GM06990 (cell line): ENCODE data around the gene ACOX2.

Experiments used
- DNase-seq: peaks from one replicate; pipeline ENCODE4 v3.0.0-alpha.2; 2011; ENCODE audit not compliant: insufficient read length; ENCODE audit errors: extremely low read depth
- H3K27me3 ChIP-seq: replicated peaks from 2 replicates; pipeline ENCODE4 v1.6.0; 2011; ENCODE audit warnings: low read length; ENCODE audit not compliant: control insufficient read depth, insufficient read depth
- H3K36me3 ChIP-seq: 2 replicates; pipeline ENCODE4 v1.5.1; 2011; ENCODE audit warnings: low read length; ENCODE audit not compliant: control insufficient read depth, insufficient read depth
- H3K4me3 ChIP-seq: replicated peaks from 2 replicates; pipeline ENCODE4 v1.5.1; 2011; ENCODE audit warnings: low read depth, mild to moderate bottlenecking, control low read depth, low read length
- CTCF ChIP-seq: IDR thresholded peaks from 2 replicates; pipeline ENCODE4 v1.5.1; 2011; ENCODE audit warnings: low read length, control low read depth, mild to moderate bottlenecking, inconsistent platforms; ENCODE audit not compliant: insufficient read depth, poor library complexity, severe bottlenecking

The ACOX2 gene

GRCh38 chr3:58537412-58538301, 667 bp upstream of the ACOX2 start:
- H3K36me3 ChIP-seq: no peaks in the 10 kb centered on the region
- no peaks in the 10 kb centered on the region; the same call in 1 of the 2 replicates for H3K27me3 ChIP-seq
- no peak overlapping the region for H3K4me3 ChIP-seq
- no peak for DNase-seq
- no peak for TF ChIP-seq CTCF

DNA sequence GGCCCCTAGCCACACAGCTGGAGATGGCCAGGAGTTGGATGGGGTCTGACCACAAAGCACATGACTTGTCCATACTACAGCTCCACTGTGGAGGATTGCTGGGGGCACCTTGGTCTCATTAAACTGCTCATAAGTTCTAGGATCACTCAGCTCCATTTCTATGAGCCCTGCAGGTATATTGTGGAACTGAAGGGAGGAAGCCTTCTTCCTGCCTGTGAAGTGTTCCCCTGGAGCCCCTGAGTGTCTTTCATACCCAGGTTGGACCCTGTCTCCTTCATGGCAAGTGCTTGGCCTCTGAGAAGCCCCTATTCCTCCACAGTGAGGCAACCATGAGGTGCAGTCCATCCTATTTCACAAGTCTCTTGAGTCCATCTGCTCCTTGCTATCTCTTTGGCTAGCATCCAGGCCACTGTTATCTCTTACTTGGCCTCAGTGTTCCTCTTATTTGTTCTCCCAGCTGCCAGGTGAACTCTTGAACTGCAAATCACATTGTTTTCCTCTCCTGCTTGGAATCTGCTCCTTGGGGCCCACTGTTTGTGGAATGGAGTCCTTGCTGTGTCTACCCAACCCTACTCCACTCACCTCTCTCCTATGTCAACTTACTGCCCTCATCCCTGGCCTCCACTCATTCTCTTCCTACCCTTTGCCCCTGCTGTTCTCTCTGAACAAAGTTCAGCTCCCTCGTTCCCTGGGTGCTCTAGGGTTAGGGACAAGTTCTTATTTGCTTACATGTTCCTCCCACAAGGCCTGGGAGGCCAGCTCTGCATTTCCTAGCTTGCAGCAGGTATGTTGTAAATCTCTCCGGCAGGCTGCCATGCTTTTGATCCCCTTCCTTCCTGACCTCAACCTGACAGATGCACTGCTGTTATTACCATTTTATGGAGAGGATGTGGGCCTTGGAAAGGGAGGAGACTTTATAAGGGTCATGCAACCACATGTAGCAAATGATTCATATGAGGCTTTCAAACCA, 1.2 kb downstream of the ACOX2 start:
- H3K4me3 ChIP-seq: no peak overlapping the region

GRCh38 chr3:58534592-58535494, 2.1 kb downstream of the ACOX2 start:
- Histone ChIP-seq H3K36me3 (no peaks in the 10 kb centered on the region), H3K27me3 (no peaks in the 10 kb centered on the region; the same call in 1 of the 2 replicates)

More for the DNA sequence above, 1.2 kb downstream of the ACOX2 start:
- no peak for TF ChIP-seq CTCF
- Histone ChIP-seq H3K27me3 (no peaks in the 10 kb centered on the region; the same call in 1 of the 2 replicates), H3K36me3 (no peaks in the 10 kb centered on the region)
- no peak for DNase-seq

DNA sequence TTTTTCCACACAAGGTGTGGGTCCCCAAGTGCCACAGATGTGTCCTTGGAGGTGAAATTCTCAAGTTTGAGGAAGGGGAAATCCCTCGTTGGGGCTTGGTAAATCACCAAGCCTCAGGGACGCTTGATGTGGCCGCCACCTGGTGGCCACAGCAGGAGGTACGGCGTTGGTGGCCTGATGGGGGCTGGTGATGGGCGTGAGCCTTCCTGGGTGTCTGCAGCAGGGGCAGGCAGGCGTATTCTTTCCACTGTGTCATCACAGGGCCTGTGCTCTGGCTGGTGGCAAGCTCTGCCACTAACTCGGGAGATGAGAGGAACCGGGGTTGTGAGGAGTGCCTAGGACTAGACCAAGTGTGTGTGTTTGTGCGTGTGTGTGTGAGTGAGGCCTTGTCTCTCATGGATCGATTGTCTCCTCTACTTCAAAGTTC, 4.2 kb downstream of the ACOX2 start:
- Histone ChIP-seq H3K27me3 (no peaks in the 10 kb centered on the region; the same call in 1 of the 2 replicates), H3K4me3 (no peak overlapping the region), H3K36me3 (no peaks in the 10 kb centered on the region)
- peak; percentile 88 for TF ChIP-seq CTCF
- DNase-seq: peak; percentile 78

More at GRCh38 chr3:58534592-58535494, 2.1 kb downstream of the ACOX2 start:
- no peak for DNase-seq
- H3K4me3 ChIP-seq: no peak overlapping the region
- no peak for TF ChIP-seq CTCF

DNA sequence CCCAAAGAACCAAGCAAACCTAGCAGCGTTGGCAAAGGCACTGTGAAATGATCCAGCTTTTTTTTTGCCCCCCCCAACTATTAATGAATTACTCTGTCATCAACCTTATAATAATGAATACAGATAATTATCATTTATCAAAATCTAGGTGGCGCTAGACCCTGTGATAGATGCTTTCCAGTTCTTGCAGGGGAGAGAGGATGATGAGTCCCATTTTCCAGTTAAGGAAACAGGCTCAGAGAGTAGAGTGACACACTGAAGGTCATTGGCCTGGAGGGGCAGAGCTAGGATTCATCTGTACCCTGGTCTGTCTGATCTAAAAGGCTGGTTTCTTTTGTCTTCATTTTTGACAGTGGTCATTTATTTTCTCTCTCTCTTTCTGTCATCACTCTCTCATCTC, 5.0 kb downstream of the ACOX2 start:
- no peak for DNase-seq
- Histone ChIP-seq H3K27me3 (no peaks in the 10 kb centered on the region; the same call in 1 of the 2 replicates), H3K36me3 (no peaks in the 10 kb centered on the region), H3K4me3 (no peak overlapping the region)
- no peak for TF ChIP-seq CTCF
